Endothelial cell of umbilical vein (primary cell): ENCODE results near the gene IRF6. TPM values are rescaled to one million over a fixed set of nuclear protein-coding genes. Genes with fewer than 3 reads are reported as not detected.

ENCODE experiments used
- BruUV-seq: library from RNA; stranded (reverse); fragments of 400-500 nt; replicated peaks from 2 replicates; lab custom pipeline; 2021; lab: Mats Ljungman, UMichigan
- CTCF ChIA-PET: fragments of 300-600, 350-600 bp; sonication (Branson Sonifier 250); formaldehyde crosslinking; loops from one replicate; lab custom pipeline; 2021; ENCODE audit warnings: antibody characterized with exemption, inconsistent platforms; lab: Charles Lee
- POLR2A ChIA-PET: fragments of 300-600, 350-600 bp; sonication (Branson Sonifier 250); formaldehyde crosslinking; loops from one replicate; lab custom pipeline; 2021; ENCODE audit warnings: antibody characterized with exemption, inconsistent platforms; lab: Charles Lee
- DNase-seq: peaks from one replicate; pipeline ENCODE4 v3.0.0-alpha.2; 2011; ENCODE audit warnings: low read depth, low spot score
- FAIRE-seq: peaks from 2 replicates; lab custom pipeline; 2011; peaks lifted over from hg19 to GRCh38; lab: Jason Lieb, UNC
- H2AFZ ChIP-seq: 2 replicates; pipeline ENCODE4 v1.6.0; 2012; ENCODE audit warnings: low read depth, low read length, control low read depth, inconsistent platforms
- H3K27ac ChIP-seq: 2 replicates; pipeline ENCODE4 v1.5.1; 2011; ENCODE audit warnings: low read depth, mild to moderate bottlenecking, control low read depth, low read length, moderate library complexity; ENCODE audit not compliant: insufficient read depth
- H3K27me3 ChIP-seq, 2 experiments: 2 replicates each; pipeline versions ENCODE4 v1.6.0 to v1.6.1; 2011; ENCODE audit warnings: low read length in 2 of 2, mixed read lengths in 1 of 2; ENCODE audit not compliant: control insufficient read depth in 2 of 2, insufficient read depth in 2 of 2
- H3K36me3 ChIP-seq, 2 experiments: 2 replicates in 1 of 2; 3 replicates in 1 of 2; pipeline ENCODE4 v1.5.1; 2011; ENCODE audit warnings: low read length in 2 of 2, mild to moderate bottlenecking in 1 of 2, moderate library complexity in 1 of 2; ENCODE audit not compliant: control insufficient read depth in 2 of 2, insufficient read depth in 2 of 2; ENCODE audit errors: extremely low read depth in 1 of 2
- H3K4me1 ChIP-seq: 3 replicates; pipeline ENCODE4 v1.5.1; 2011; ENCODE audit warnings: mild to moderate bottlenecking, low read length; ENCODE audit not compliant: control insufficient read depth, insufficient read depth; ENCODE audit errors: extremely low read depth
- H3K4me2 ChIP-seq: 2 replicates; pipeline ENCODE4 v1.6.1; 2011; ENCODE audit warnings: low read length, control low read depth, mixed read lengths; ENCODE audit not compliant: insufficient read depth
- H3K4me3 ChIP-seq, 3 experiments: fragments of 200-600 bp in 1 of 3; sonication (generic), shearing (Covaris generic) in 1 of 3; replicated peaks in 1 of 3; 2 replicates each; pipeline ENCODE4 v1.5.1; 2011 to 2016; ENCODE audit warnings: control low read depth in 3 of 3, low read length in 3 of 3, mild to moderate bottlenecking in 2 of 3, inconsistent platforms in 1 of 3, low read depth in 1 of 3, moderate library complexity in 1 of 3; ENCODE audit not compliant: insufficient read depth in 1 of 3
- H3K79me2 ChIP-seq: 2 replicates; pipeline ENCODE4 v1.6.0; 2012; ENCODE audit warnings: low read length, inconsistent platforms; ENCODE audit not compliant: control insufficient read depth, insufficient read depth
- H3K9ac ChIP-seq: replicated peaks from 2 replicates; pipeline ENCODE3; 2011; ENCODE audit warnings: low read length, control low read depth; ENCODE audit not compliant: insufficient read depth; ENCODE audit errors: extremely low read depth
- H3K9me1 ChIP-seq: replicated peaks from 3 replicates; pipeline ENCODE4 v1.6.0; 2011; ENCODE audit warnings: mild to moderate bottlenecking, low read length; ENCODE audit not compliant: control insufficient read depth, insufficient read depth; ENCODE audit errors: extremely low read depth
- H3K9me3 ChIP-seq: replicated peaks from 2 replicates; pipeline ENCODE4 v1.5.1; 2012; ENCODE audit warnings: low read length, inconsistent platforms; ENCODE audit not compliant: control insufficient read depth, insufficient read depth
- H4K20me1 ChIP-seq: replicated peaks from 2 replicates; pipeline ENCODE3; 2011; ENCODE audit warnings: mild to moderate bottlenecking, low read length; ENCODE audit not compliant: control insufficient read depth, insufficient read depth; ENCODE audit errors: extremely low read depth
- CTCF ChIP-seq, 2 donors: IDR thresholded peaks; 1 replicate in 1 of 2; 2 replicates in 1 of 2; pipeline ENCODE4 v1.5.1; 2011; ENCODE audit warnings: low read length in 2 of 2, mild to moderate bottlenecking in 2 of 2, moderate library complexity in 2 of 2, control low read depth in 1 of 2, inconsistent platforms in 1 of 2, low read depth in 1 of 2; ENCODE audit not compliant: insufficient read depth in 1 of 2; ENCODE audit errors: extremely low read depth in 1 of 2
- EZH2 ChIP-seq: IDR thresholded peaks from 2 replicates; pipeline ENCODE4 v1.6.1; 2012; ENCODE audit warnings: borderline replicate concordance, low read depth, mild to moderate bottlenecking, moderate library complexity, low read length, inconsistent platforms; ENCODE audit not compliant: severe bottlenecking
- FOS ChIP-seq: IDR thresholded peaks from 2 replicates; pipeline ENCODE4 v1.6.1; 2011; ENCODE audit warnings: mild to moderate bottlenecking, low read length, moderate library complexity, borderline replicate concordance; ENCODE audit not compliant: insufficient read depth
- GATA2 ChIP-seq: IDR thresholded peaks from 2 replicates; pipeline ENCODE4 v1.7.0; 2011; ENCODE audit warnings: low read depth, mild to moderate bottlenecking, moderate library complexity, mixed read lengths, low read length; ENCODE audit not compliant: insufficient read length, insufficient read depth
- JUN ChIP-seq: IDR thresholded peaks from 2 replicates; pipeline ENCODE4 v1.6.1; 2011; ENCODE audit warnings: borderline replicate concordance, low read depth; ENCODE audit not compliant: insufficient read length, insufficient read depth
- MAX ChIP-seq: IDR thresholded peaks from 2 replicates; pipeline ENCODE4 v1.6.1; 2011; ENCODE audit not compliant: insufficient read depth, insufficient read length
- MYC ChIP-seq: IDR thresholded peaks from one replicate; pipeline ENCODE4 v1.6.1; 2011; ENCODE audit warnings: mild to moderate bottlenecking, low read depth, low read length
- POLR2A ChIP-seq: IDR thresholded peaks from 2 replicates; pipeline ENCODE4 v1.6.1; 2012; ENCODE audit warnings: low read depth, mild to moderate bottlenecking, control low read depth, low read length
- POLR2AphosphoS5 ChIP-seq: IDR thresholded peaks from 2 replicates; pipeline ENCODE4 v1.6.1; 2012; ENCODE audit warnings: low read depth, mild to moderate bottlenecking, control low read depth, low read length, moderate library complexity; ENCODE audit not compliant: insufficient read depth
- dilution Hi-C: fragments of 300-500 bp; cut with MboI; formaldehyde crosslinking; loops from one replicate; pipeline ENCODE4 v1.15.0; 2019; ENCODE audit warnings: low sequenced_read_pairs; ENCODE audit not compliant: extremely low pct_ligation_motif_present
- intact Hi-C: fragments of 100-400 bp; cut with micrococcal nuclease; formaldehyde crosslinking; loops from one replicate; pipeline ENCODE4 v1.10.0; 2022
- polyA plus RNA-seq, 4 experiments: library from polyadenylated mRNA; depleted of rRNA in 3 of 4; stranded (reverse) in 3 of 4; unstranded in 1 of 4; fragments of >200 nt; gene quantifications; 2 replicates each; pipeline versions ENCODE4 v1.2.1 to v1.2.3, GENCODE V29; 2011 to 2012; ENCODE audit warnings: missing spikeins in 1 of 4
- total RNA-seq: library from RNA; stranded (reverse); gene quantifications from 2 replicates; pipeline ENCODE4 v1.2.3, GENCODE V29; 2021

IRF6 gene
- total and polyA plus RNA-seq, 2 donors (not counting 3 experiments of a cell fraction or from before 2014, with no cell fraction given): 42.0 to 55.8 TPM

DNA sequence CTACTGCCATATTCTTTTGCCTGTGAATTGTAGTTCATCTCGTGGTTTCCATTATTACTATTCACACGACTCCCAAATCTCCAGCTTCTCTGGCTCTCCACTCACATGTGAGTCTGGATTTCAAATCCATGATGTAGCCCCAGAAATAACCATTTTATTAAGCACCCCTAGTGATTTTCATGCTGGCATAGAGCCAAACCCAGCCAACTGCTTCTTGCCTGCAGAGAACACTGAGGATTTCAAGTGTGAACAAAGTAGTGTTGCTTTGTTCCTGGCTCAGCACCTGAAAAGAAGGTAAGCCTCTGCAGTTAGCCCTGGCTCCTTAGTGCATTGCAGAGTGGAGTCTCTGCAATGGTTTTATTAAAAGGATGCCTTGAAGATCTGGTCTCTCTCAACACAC lies 47.7 kb upstream of the IRF6 start:
- no peak overlapping the region for H3K9ac ChIP-seq
- H3K9me1 ChIP-seq: no peaks in the 10 kb centered on the region
- intact Hi-C loops (no loop called here), dilution Hi-C loops (no loop called here)
- H3K36me3 ChIP-seq: peaks cover 17 to 23% of the 10 kb centered on the region in 2 experiments
- no peaks in the 10 kb centered on the region for H3K9me3 ChIP-seq
- H4K20me1 ChIP-seq: no peaks in the 10 kb centered on the region
- DNase-seq (no peak), FAIRE-seq (no peak)
- H3K79me2 ChIP-seq: peaks cover 3% of the 10 kb centered on the region
- H3K4me3 ChIP-seq: no peak overlapping the region
- ChIA-PET CTCF (interaction anchor here (0.8 to 1.3 kb wide), 2 partner anchors 31 to 136 kb away, joined by 3 to 4 read pairs; no protein-coding TSS in a partner anchor), POLR2A (no interaction called here)
- no peak overlapping the region for H3K4me2 ChIP-seq
- H3K4me1 ChIP-seq: no peaks in the 10 kb centered on the region
- H3K27ac ChIP-seq: no peak overlapping the region
- no peak for TF ChIP-seq EZH2
- TF ChIP-seq MYC: no peak
- TF ChIP-seq JUN: no peak
- TF ChIP-seq MAX: no peak
- TF ChIP-seq FOS: no peak
- TF ChIP-seq CTCF (IDR thresholded peaks at IDR 0.05; ENCODE audit: extremely low read depth in 1 of 2, insufficient read depth in 1 of 2, low read depth in 1 of 2, low read length in 2 of 2): no peak
- no peak for TF ChIP-seq GATA2
- no peak for TF ChIP-seq POLR2AphosphoS5
- no peak for TF ChIP-seq POLR2A
- no peak overlapping the region for H2AFZ ChIP-seq
- no TSS peak for BruUV-seq
- H3K27me3 ChIP-seq: no peaks in the 10 kb centered on the region
